Endodermal cell (in vitro differentiated cells): ENCODE results near the gene PTRH1. TPM values are rescaled to one million over a fixed set of nuclear protein-coding genes. Genes with fewer than 3 reads are reported as not detected.

Experiments used
- DNase-seq: peaks from one replicate; pipeline ENCODE4 v3.0.0-alpha.2; 2017
- H3K27ac ChIP-seq: 2 replicates; pipeline ENCODE4 v1.5.1; 2013; ENCODE audit warnings: mild to moderate bottlenecking, low read depth, low read length, moderate library complexity
- H3K27me3 ChIP-seq: 2 replicates; pipeline ENCODE4 v1.6.1; 2013; ENCODE audit warnings: mild to moderate bottlenecking, low read length, moderate library complexity; ENCODE audit not compliant: insufficient read depth, control insufficient read depth, poor library complexity, severe bottlenecking
- H3K36me3 ChIP-seq: 2 replicates; pipeline ENCODE4 v1.7.0; 2013; ENCODE audit warnings: mild to moderate bottlenecking, low read length, moderate library complexity; ENCODE audit not compliant: control insufficient read depth, insufficient read depth
- H3K4me1 ChIP-seq: one replicate; pipeline ENCODE4 v1.7.0; 2013; ENCODE audit warnings: low read length; ENCODE audit not compliant: control insufficient read depth, insufficient read depth
- H3K4me3 ChIP-seq: 2 replicates; pipeline ENCODE4 v1.5.1; 2013; ENCODE audit warnings: mild to moderate bottlenecking, low read length, moderate library complexity
- H3K9ac ChIP-seq: 2 replicates; pipeline ENCODE4 v1.6.1; 2013; ENCODE audit warnings: mild to moderate bottlenecking, low read length, moderate library complexity; ENCODE audit not compliant: poor library complexity, severe bottlenecking; ENCODE audit errors: extremely low read depth
- H3K9me3 ChIP-seq: 2 replicates; pipeline ENCODE4 v1.6.1; 2013; ENCODE audit warnings: mild to moderate bottlenecking, low read length, moderate library complexity; ENCODE audit not compliant: control insufficient read depth
- H3K27ac Mint-ChIP-seq: 2 replicates; pipeline ENCODE4 v1.8.0; 2020; ENCODE audit warnings: mixed read lengths
- H3K27me3 Mint-ChIP-seq: 2 replicates; pipeline ENCODE4 v1.8.0; 2021; ENCODE audit warnings: mild to moderate bottlenecking, mixed read lengths; ENCODE audit not compliant: insufficient read depth
- H3K36me3 Mint-ChIP-seq: 2 replicates; pipeline ENCODE4 v1.8.0; 2020; ENCODE audit warnings: low read depth, mixed read lengths
- H3K4me1 Mint-ChIP-seq: 2 replicates; pipeline ENCODE4 v1.8.0; 2020; ENCODE audit warnings: mixed read lengths
- H3K4me3 Mint-ChIP-seq: 2 replicates; pipeline ENCODE4 v1.8.0; 2020; ENCODE audit warnings: mild to moderate bottlenecking, moderate library complexity, mixed read lengths
- H3K9me3 Mint-ChIP-seq: 2 replicates; pipeline ENCODE4 v1.8.0; 2020; ENCODE audit warnings: mild to moderate bottlenecking, mixed read lengths
- WGBS, 2 experiments: methylation state at CpG; one replicate each; pipeline versions ENCODE4 v1.1.5 to v1.1.7; 2013; ENCODE audit warnings: missing lambda C conversion rate in 2 of 2, mixed read lengths in 1 of 2; ENCODE audit not compliant: insufficient coverage in 1 of 2, insufficient read length in 1 of 2; 5-methylcytosine and 5-hydroxymethylcytosine counted together
- total RNA-seq, 2 donors: library from RNA; stranded (reverse); fragmentation: NEBNext Ultra II Directional in 1 of 2; extraction: Animal tissue kit (Norgen Biotek cat#: 25700) in 1 of 2; gene quantifications; 2 replicates in 1 of 2; 3 replicates in 1 of 2; pipeline ENCODE4 v1.2.1, GENCODE V29; 2021
- TF ChIP-seq, protein P1 (sequence below): fragments of 200-600 bp; sonication (generic); conservative IDR thresholded peaks from 2 replicates; pipeline ENCODE4 v1.5.0; 2021; ENCODE audit warnings: antibody characterized with exemption, mild to moderate bottlenecking

Gene PTRH1
- total RNA-seq, 2 donors from 2014 or later: 15.2 to 18.7 TPM

- H3K4me1 Mint-ChIP-seq: peaks cover 6% of the 10 kb centered on the region
- Histone ChIP-seq H3K27ac (no peak within 1 kb of the TSS), H3K4me1 (no peaks in the 10 kb centered on the region), H3K9ac (no peak within 1 kb of the TSS), H3K9me3 (no peaks in the 10 kb centered on the region), H3K27me3 (no peaks in the 10 kb centered on the region), H3K36me3 (no peaks in the 10 kb centered on the region), H3K4me3 (no peak within 1 kb of the TSS)
- H3K9me3 Mint-ChIP-seq: no peaks in the 10 kb centered on the region
- H3K36me3 Mint-ChIP-seq: no peaks in the 10 kb centered on the region
- TF ChIP-seq, protein P1, sequence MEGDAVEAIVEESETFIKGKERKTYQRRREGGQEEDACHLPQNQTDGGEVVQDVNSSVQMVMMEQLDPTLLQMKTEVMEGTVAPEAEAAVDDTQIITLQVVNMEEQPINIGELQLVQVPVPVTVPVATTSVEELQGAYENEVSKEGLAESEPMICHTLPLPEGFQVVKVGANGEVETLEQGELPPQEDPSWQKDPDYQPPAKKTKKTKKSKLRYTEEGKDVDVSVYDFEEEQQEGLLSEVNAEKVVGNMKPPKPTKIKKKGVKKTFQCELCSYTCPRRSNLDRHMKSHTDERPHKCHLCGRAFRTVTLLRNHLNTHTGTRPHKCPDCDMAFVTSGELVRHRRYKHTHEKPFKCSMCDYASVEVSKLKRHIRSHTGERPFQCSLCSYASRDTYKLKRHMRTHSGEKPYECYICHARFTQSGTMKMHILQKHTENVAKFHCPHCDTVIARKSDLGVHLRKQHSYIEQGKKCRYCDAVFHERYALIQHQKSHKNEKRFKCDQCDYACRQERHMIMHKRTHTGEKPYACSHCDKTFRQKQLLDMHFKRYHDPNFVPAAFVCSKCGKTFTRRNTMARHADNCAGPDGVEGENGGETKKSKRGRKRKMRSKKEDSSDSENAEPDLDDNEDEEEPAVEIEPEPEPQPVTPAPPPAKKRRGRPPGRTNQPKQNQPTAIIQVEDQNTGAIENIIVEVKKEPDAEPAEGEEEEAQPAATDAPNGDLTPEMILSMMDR: no peak
- DNase-seq: peak; percentile 75
- no peak within 1 kb of the TSS for H3K27ac Mint-ChIP-seq
- H3K4me3 Mint-ChIP-seq: peak within 1 kb of the TSS; percentile 28
- H3K27me3 Mint-ChIP-seq: no peaks in the 10 kb centered on the region
- WGBS, 2 experiments: 84 to 97% methylated on average over 6 to 11 of the region's 11 CpGs
These were observed 8.6 kb downstream of the PTRH1 start, which contains the start of gene CFAP157 for GRCh38 chr9:127706836-127707241. Gene CFAP157 (plus strand): TSS chr9:127706988. CDS start chr9:127707032, 44 bp downstream.

GRCh38 chr9:127705577-127706379 lies 9.7 kb downstream of the PTRH1 start:
- TF ChIP-seq, protein P1: no peak
- H3K4me1 ChIP-seq: no peaks in the 10 kb centered on the region
- no peak for DNase-seq
- H3K4me1 Mint-ChIP-seq: peaks cover 1% of the 10 kb centered on the region
- H3K36me3 ChIP-seq: no peaks in the 10 kb centered on the region
- no peak overlapping the region for H3K4me3 ChIP-seq
- no peak overlapping the region for H3K9ac ChIP-seq
- H3K27ac ChIP-seq: no peak overlapping the region
- 81 to 90% methylated on average over 5 to 12 of the region's 12 CpGs for WGBS, 2 experiments
- no peaks in the 10 kb centered on the region for H3K27me3 Mint-ChIP-seq
- no peaks in the 10 kb centered on the region for H3K27me3 ChIP-seq
- no peak overlapping the region for H3K27ac Mint-ChIP-seq
- H3K9me3 Mint-ChIP-seq: no peaks in the 10 kb centered on the region
- no peaks in the 10 kb centered on the region for H3K9me3 ChIP-seq
- H3K36me3 Mint-ChIP-seq: no peaks in the 10 kb centered on the region
- no peak overlapping the region for H3K4me3 Mint-ChIP-seq

DNA sequence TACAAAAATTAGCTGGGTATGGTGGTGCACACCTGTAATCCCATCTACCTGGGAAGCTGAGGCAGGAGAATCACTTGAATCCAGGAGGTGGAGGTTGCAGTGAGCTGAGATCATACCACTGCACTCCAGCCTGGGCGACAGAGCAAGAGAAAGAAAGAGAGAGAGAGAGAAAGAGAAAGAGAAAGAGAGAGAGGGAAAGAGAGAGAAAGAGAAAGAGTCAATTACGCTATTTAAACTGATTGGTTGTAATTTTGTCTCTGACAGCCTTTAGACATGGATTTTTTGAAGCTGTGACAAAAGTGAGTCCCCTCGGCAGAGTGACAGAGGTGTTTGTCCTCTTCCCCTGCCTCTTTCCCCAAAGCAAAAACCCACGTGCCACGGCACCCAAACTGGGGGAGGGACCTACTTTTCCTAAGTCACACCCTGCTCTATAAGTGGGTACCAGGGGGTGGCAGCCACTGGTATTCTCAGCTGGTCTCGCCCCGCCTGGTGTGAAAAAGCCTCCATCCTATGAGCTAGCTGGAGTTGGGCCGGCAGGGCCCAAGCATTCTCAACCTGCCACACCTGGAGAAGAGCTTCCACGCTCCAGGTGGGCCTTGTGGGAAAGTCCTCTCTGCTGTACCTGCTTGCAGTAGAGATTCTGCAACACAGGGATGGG lies 12.0 kb downstream of the PTRH1 start:
- H3K36me3 Mint-ChIP-seq: no peaks in the 10 kb centered on the region
- H3K9ac ChIP-seq: no peak overlapping the region
- 82 to 90% methylated on average over 6 to 9 of the region's 9 CpGs for WGBS, 2 experiments

More for the DNA sequence above, 12.0 kb downstream of the PTRH1 start:
- TF ChIP-seq, protein P1: no peak
- Histone ChIP-seq H3K4me3 (no peak overlapping the region), H3K4me1 (no peaks in the 10 kb centered on the region), H3K9me3 (no peaks in the 10 kb centered on the region), H3K36me3 (no peaks in the 10 kb centered on the region), H3K27ac (no peak overlapping the region), H3K27me3 (no peaks in the 10 kb centered on the region)
- H3K27me3 Mint-ChIP-seq: no peaks in the 10 kb centered on the region
- no peak for DNase-seq
- no peak overlapping the region for H3K27ac Mint-ChIP-seq
- no peaks in the 10 kb centered on the region for H3K9me3 Mint-ChIP-seq
- H3K4me1 Mint-ChIP-seq: peaks cover 1% of the 10 kb centered on the region
- H3K4me3 Mint-ChIP-seq: no peak overlapping the region
